Keratinocyte (primary cell): ENCODE data around the gene IRGQ. TPM values are rescaled to one million over a fixed set of nuclear protein-coding genes. Genes with fewer than 3 reads are reported as not detected.

ENCODE experiments used
- DNase-seq: peaks from one replicate; pipeline ENCODE4 v3.0.0-alpha.2; 2011; ENCODE audit warnings: low read depth, missing footprints, low spot score
- FAIRE-seq: peaks from 2 replicates; lab custom pipeline; 2011; peaks lifted over from hg19 to GRCh38; lab: Jason Lieb, UNC
- H2AFZ ChIP-seq: 2 replicates; pipeline ENCODE4 v1.6.0; 2012; ENCODE audit warnings: low read length, control low read depth, inconsistent platforms; ENCODE audit not compliant: control insufficient read depth
- H3K27ac ChIP-seq: 2 replicates; pipeline ENCODE4 v1.5.1; 2011; ENCODE audit warnings: low read length; ENCODE audit not compliant: control insufficient read depth, insufficient read depth
- H3K27me3 ChIP-seq: 3 replicates; pipeline ENCODE4 v1.6.0; 2011; ENCODE audit warnings: low read length; ENCODE audit not compliant: control insufficient read depth, insufficient read depth; ENCODE audit errors: extremely low read depth
- H3K36me3 ChIP-seq, 2 experiments: 2 replicates in 1 of 2; 3 replicates in 1 of 2; pipeline ENCODE4 v1.5.1; 2011; ENCODE audit warnings: low read length in 2 of 2, mild to moderate bottlenecking in 1 of 2; ENCODE audit not compliant: control insufficient read depth in 2 of 2, insufficient read depth in 2 of 2; ENCODE audit errors: extremely low read depth in 1 of 2
- H3K4me1 ChIP-seq: 3 replicates; pipeline ENCODE4 v1.5.1; 2011; ENCODE audit warnings: low read length; ENCODE audit not compliant: control insufficient read depth, insufficient read depth; ENCODE audit errors: extremely low read depth
- H3K4me2 ChIP-seq: 3 replicates; pipeline ENCODE4 v1.6.0; 2011; ENCODE audit warnings: low read depth, low read length; ENCODE audit not compliant: control insufficient read depth, insufficient read depth; ENCODE audit errors: extremely low read depth
- H3K4me3 ChIP-seq, 3 experiments: fragments of 200-600 bp in 1 of 3; sonication (generic) in 1 of 3; 2 replicates in 2 of 3; 3 replicates in 1 of 3; pipeline ENCODE4 v1.5.1; 2011 to 2016; ENCODE audit warnings: low read length in 3 of 3, mild to moderate bottlenecking in 3 of 3, control low read depth in 2 of 3, inconsistent platforms in 1 of 3, low read depth in 1 of 3, mixed read lengths in 1 of 3, mixed run types in 1 of 3, moderate library complexity in 1 of 3; ENCODE audit not compliant: control insufficient read depth in 2 of 3, insufficient read depth in 2 of 3; ENCODE audit errors: extremely low read depth in 1 of 3
- H3K79me2 ChIP-seq: 2 replicates; pipeline ENCODE4 v1.6.0; 2012; ENCODE audit warnings: low read length; ENCODE audit not compliant: control insufficient read depth, insufficient read depth
- H3K9ac ChIP-seq: 3 replicates; pipeline ENCODE4 v1.6.0; 2011; ENCODE audit warnings: low read length; ENCODE audit not compliant: control insufficient read depth, insufficient read depth; ENCODE audit errors: extremely low read depth
- H3K9me1 ChIP-seq: 3 replicates; pipeline ENCODE4 v1.6.0; 2011; ENCODE audit warnings: low read length; ENCODE audit not compliant: control insufficient read depth, insufficient read depth; ENCODE audit errors: extremely low read depth
- H3K9me3 ChIP-seq: 2 replicates; pipeline ENCODE4 v1.5.1; 2012; ENCODE audit warnings: low read depth, low read length; ENCODE audit not compliant: control insufficient read depth
- H4K20me1 ChIP-seq: 3 replicates; pipeline ENCODE4 v1.6.0; 2011; ENCODE audit warnings: low read length; ENCODE audit not compliant: control insufficient read depth, insufficient read depth; ENCODE audit errors: extremely low read depth
- EZH2 ChIP-seq: IDR thresholded peaks from one replicate; pipeline ENCODE4 v1.6.1; 2012; ENCODE audit warnings: inconsistent platforms, mild to moderate bottlenecking, low read length, moderate library complexity
- dilution Hi-C: fragments of 300-500 bp; cut with MboI; formaldehyde crosslinking; loops from one replicate; pipeline ENCODE4 v1.7.0; 2020; ENCODE audit warnings: low sequenced_read_pairs; ENCODE audit not compliant: extremely low pct_ligation_motif_present
- polyA plus RNA-seq, 5 experiments: library from polyadenylated mRNA; depleted of rRNA in 3 of 5; stranded (reverse) in 3 of 5; stranded (forward) in 1 of 5; unstranded in 1 of 5; fragments of >200 nt; gene quantifications; 1 replicate in 1 of 5; 2 replicates in 3 of 5; 3 replicates in 1 of 5; pipeline versions ENCODE4 v1.2.1 to v1.2.3, GENCODE V29; 2011 to 2012; ENCODE audit warnings: missing spikeins in 2 of 5, low read depth in 1 of 5, low replicate concordance in 1 of 5
- TF ChIP-seq, protein P1 (sequence below), 3 experiments: IDR thresholded peaks in 1 of 3; conservative IDR thresholded peaks in 1 of 3; optimal IDR thresholded peaks in 1 of 3; 2 replicates in 2 of 3; 3 replicates in 1 of 3; pipeline versions ENCODE3 to v1.5.1; 2011; ENCODE audit warnings: low read length in 3 of 3, mild to moderate bottlenecking in 3 of 3, moderate library complexity in 2 of 3, control low read depth in 1 of 3, inconsistent platforms in 1 of 3; ENCODE audit not compliant: insufficient read depth in 2 of 3; ENCODE audit errors: extremely low read depth in 1 of 3

IRGQ gene
- polyA plus RNA-seq, 1 donor (not counting 4 experiments of a cell fraction or from before 2014, with no cell fraction given) = 12.9 TPM

DNA sequence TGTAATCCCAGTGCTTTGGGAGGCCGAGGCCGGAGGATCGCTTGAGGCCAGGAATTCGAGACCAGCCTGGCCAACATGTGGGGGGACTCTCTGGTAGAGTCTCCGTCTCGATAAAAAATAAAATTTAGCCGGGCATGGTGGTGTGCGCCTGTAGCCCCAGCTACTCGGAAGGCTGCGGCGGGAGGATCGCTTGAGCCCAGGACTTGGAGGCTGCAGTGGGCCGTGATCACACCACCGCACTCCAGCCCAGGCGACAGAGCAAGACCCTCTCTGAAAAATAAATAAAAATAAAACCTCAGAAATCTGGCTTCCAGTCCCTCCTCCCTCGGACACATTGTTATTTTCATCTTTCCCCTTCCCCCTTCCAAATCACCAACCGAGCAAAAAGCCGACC, 332 bp downstream of the IRGQ start:
- Histone ChIP-seq H3K27ac (peak overlapping the region; percentile 99), H3K36me3 (peaks cover 19 to 48% of the 10 kb centered on the region in 2 experiments), H3K4me2 (peak overlapping the region; percentile 85), H3K4me1 (peaks cover 24% of the 10 kb centered on the region), H3K9ac (peak overlapping the region; percentile 99), H3K79me2 (peaks cover 66% of the 10 kb centered on the region), H3K9me1 (no peaks in the 10 kb centered on the region), H3K4me3 (peak overlapping the region; percentile 70 to 96 (median 96)), H3K9me3 (no peaks in the 10 kb centered on the region), H3K27me3 (no peaks in the 10 kb centered on the region), H2AFZ (peak overlapping the region; percentile 49), H4K20me1 (peaks cover 5% of the 10 kb centered on the region)
- no peak for DNase-seq
- dilution Hi-C loops = no loop called here
- TF ChIP-seq, protein P1, sequence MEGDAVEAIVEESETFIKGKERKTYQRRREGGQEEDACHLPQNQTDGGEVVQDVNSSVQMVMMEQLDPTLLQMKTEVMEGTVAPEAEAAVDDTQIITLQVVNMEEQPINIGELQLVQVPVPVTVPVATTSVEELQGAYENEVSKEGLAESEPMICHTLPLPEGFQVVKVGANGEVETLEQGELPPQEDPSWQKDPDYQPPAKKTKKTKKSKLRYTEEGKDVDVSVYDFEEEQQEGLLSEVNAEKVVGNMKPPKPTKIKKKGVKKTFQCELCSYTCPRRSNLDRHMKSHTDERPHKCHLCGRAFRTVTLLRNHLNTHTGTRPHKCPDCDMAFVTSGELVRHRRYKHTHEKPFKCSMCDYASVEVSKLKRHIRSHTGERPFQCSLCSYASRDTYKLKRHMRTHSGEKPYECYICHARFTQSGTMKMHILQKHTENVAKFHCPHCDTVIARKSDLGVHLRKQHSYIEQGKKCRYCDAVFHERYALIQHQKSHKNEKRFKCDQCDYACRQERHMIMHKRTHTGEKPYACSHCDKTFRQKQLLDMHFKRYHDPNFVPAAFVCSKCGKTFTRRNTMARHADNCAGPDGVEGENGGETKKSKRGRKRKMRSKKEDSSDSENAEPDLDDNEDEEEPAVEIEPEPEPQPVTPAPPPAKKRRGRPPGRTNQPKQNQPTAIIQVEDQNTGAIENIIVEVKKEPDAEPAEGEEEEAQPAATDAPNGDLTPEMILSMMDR (optimal IDR thresholded peaks at IDR 0.05 in 1 of 3, IDR thresholded peaks at IDR 0.05 in 1 of 3, conservative IDR thresholded peaks at IDR 0.05 in 1 of 3; ENCODE audit: extremely low read depth in 1 of 3, insufficient read depth in 2 of 3, low read length in 3 of 3) = no peak
- FAIRE-seq = no peak

DNA sequence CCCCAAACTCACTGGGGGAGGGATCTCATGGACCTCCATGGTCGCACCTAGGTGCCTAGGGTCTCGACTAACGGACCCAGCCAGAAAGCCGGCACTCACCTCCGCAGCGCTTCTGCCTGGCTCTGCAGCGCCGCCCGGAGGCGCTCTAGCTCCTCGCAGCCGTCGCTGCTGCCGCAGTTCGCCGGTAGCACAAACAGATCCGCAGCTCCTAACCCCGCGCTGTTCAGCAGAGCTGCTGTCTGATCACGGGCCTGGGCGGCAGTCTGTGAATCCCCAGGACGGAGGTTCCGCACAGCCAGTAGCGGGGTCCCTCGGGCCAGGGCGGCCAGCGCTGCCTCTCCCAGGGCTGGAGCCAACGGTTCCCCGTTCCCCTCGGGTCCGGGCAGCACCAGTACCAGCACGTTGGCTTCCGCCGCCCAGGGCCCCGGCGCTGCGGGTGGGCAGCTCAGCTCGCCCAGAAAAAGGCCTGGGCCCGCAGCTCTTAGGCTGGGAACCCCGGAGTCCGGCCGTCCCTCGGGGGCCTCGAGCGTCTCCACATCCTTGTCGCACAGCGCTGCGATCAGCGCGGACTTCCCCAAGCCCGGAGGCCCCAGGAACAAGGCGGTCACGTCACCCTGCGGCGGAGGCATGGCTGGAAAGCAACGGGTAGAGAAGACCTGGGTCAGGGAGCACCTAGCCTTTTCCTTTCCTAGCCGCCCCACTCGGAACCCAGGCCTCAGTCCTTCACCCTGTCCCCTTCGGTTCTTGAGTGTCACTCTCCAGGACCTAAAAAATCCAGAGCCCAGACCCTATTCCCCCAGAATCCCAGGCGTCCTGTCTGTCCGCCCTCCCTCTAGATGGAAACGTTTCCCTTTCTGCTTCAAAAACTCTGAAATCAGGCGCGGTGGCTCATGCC, 977 bp downstream of the IRGQ start:
- H3K79me2 ChIP-seq = peaks cover 66% of the 10 kb centered on the region
- DNase-seq (no peak), FAIRE-seq (no peak)
- H2AFZ ChIP-seq = peak overlapping the region; percentile 49
- dilution Hi-C loops = no loop called here
- H3K9ac ChIP-seq = peak overlapping the region; percentile 99
- TF ChIP-seq, protein P1 (optimal IDR thresholded peaks at IDR 0.05 in 1 of 3, IDR thresholded peaks at IDR 0.05 in 1 of 3, conservative IDR thresholded peaks at IDR 0.05 in 1 of 3; ENCODE audit: extremely low read depth in 1 of 3, insufficient read depth in 2 of 3, low read length in 3 of 3) = peak; percentile 81 to 98 (median 88)
- TF ChIP-seq EZH2 = no peak
- no peaks in the 10 kb centered on the region for H3K9me3 ChIP-seq
- H3K36me3 ChIP-seq = peaks cover 17 to 46% of the 10 kb centered on the region in 2 experiments
- H3K4me1 ChIP-seq = peaks cover 24% of the 10 kb centered on the region
- H4K20me1 ChIP-seq = peaks cover 5% of the 10 kb centered on the region
- peak overlapping the region; percentile 85 for H3K4me2 ChIP-seq
- H3K27me3 ChIP-seq = no peaks in the 10 kb centered on the region
- H3K27ac ChIP-seq = peak overlapping the region; percentile 99
- peak overlapping the region; percentile 70 to 96 (median 96) for H3K4me3 ChIP-seq
- H3K9me1 ChIP-seq = no peaks in the 10 kb centered on the region
